Pulmonary artery endothelial cell (primary cell): ENCODE data around the gene HDDC2. TPM values are rescaled to one million over a fixed set of nuclear protein-coding genes. Genes with fewer than 3 reads are reported as not detected.

Source experiments
- DNase-seq: peaks from one replicate; pipeline ENCODE4 v3.0.0-alpha.2; 2011; ENCODE audit warnings: low read depth, low spot score
- total RNA-seq: library from RNA; depleted of rRNA; stranded (reverse); fragments of >200 nt; gene quantifications from 2 replicates; pipeline ENCODE4 v1.2.3, GENCODE V29; 2014

The HDDC2 gene, protein sequence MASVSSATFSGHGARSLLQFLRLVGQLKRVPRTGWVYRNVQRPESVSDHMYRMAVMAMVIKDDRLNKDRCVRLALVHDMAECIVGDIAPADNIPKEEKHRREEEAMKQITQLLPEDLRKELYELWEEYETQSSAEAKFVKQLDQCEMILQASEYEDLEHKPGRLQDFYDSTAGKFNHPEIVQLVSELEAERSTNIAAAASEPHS
- 29.9 and 30.1 TPM in 2 replicates for total RNA-seq

DNA sequence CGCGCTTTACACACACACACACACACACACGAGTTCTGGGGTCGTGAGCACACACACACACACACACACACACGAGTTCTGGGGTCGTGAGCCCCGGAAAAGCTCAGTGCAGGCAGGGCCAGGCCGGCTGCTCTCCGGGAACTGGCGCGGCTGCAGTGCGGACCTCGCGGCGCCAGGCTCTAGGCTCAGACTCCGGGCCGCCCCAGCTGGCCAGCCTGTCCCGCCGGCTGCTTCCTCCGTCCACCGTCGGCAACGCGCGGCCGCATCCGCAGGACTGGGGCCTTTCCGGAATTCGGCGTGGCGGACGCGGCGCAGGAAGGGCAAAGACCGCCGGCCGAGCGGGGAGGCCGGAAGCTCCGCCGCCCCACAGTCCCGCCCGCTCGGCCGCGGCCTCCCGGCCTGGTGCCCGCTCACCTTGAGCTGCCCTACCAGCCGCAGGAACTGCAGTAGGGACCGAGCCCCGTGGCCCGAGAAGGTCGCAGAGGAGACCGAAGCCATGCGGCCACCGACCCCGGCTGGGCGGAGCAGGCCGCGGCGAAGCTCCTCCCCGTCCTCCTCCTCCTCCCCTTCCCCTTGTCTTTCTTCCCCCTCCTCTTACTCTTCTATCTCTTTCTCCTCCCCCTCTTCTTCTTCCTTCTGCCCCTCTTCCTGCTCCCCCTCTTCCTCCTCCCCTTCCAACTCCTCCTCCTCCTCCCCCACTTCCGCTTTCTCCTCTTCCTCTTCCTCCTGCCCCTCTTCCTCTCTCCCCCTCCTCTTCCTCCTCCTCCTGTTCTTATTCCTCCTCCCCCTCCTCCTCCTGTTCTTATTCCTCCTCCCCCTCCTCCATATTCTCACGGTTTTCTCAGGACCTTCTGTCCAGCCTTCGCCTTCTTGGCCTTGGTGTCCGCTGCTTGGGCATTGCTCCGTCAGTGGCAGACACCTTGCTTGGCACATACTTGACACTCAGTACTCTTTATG, at the start of gene HDDC2:
Gene HDDC2 (minus strand): TSS at position 533 of the 957 bp plus-strand sequence. CDS start 35 bp downstream, at position 498.
- peak; percentile 51 for DNase-seq

DNA sequence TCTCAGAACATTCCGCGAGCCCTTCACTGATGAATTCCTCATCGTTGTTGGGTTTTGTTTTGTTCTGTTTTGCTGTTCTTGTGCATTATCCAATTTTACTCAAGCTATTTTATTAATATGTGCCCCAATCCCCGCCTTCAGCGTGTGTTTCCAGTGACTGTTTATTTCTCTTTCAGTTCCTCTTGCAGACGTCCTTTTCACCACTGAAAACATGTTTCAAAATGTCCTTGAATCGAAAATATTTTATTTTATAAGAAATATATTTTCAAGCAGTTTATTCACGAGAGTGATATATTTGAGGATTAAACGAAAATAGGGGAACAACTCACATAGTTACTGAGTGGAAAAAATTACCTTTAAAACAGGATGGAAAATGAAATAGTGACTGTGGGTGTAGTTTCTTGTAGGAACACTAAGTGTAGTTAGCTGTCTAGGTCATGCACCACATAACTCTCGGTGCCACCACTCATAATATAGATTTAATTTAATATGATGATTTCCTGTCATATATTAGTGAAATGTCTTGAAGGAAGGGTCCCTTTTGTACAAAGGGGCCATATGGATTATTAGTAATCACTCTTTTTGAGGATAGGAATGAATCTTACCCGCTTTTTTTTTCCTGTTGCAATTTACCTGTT, 45.3 kb upstream of the HDDC2 start:
- DNase-seq, result no peak

- no peak for DNase-seq
Observed at GRCh38 chr6:125346201-125346925, 44.6 kb upstream of the HDDC2 start.

GRCh38 chr6:125341460-125341859, 39.7 kb upstream of the HDDC2 start:
- DNase-seq, result no peak

GRCh38 chr6:125340991-125341390, 39.2 kb upstream of the HDDC2 start:
- no peak for DNase-seq

GRCh38 chr6:125340175-125340835, 38.5 kb upstream of the HDDC2 start:
- no peak for DNase-seq

GRCh38 chr6:125339653-125340052, 37.9 kb upstream of the HDDC2 start:
- DNase-seq, result no peak

DNA sequence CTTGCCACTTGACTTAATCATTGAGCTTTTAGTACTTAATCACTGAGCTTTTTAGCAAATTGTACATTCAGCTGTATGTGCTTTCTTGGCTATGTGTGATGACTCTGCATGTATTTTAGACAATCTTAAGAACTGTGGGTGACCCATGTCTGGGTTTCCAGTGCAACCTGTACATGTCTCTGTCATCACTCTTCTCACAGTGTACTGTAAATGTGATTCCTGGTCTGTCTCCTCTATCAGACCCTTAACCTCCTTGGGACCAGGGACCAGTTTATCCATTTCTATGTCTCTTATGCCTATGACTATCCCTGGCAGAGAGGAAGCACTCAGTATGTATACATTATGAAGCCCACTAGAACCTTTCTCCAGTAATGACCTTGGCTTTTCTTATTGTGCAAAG, 36.6 kb upstream of the HDDC2 start:
- DNase-seq, result no peak

DNA sequence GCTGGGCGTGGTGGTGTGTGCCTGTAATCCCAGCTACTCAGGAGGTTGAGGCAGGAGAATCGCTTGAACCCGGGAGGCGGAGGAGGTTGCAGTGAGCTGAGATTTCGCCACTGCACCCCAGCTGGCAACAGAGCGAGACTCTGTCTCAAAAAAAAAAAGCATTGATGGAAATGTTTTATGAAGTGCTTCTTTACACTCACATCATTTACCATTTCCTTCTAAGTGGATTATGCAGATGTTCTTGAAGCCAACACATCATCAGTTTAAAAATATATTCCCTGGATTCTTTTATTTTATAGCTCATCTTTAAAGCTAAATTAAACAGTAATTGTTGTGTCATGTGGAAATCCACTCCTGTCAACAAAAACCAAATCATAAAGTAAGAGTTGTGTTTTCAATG, 35.9 kb upstream of the HDDC2 start:
- no peak for DNase-seq

DNA sequence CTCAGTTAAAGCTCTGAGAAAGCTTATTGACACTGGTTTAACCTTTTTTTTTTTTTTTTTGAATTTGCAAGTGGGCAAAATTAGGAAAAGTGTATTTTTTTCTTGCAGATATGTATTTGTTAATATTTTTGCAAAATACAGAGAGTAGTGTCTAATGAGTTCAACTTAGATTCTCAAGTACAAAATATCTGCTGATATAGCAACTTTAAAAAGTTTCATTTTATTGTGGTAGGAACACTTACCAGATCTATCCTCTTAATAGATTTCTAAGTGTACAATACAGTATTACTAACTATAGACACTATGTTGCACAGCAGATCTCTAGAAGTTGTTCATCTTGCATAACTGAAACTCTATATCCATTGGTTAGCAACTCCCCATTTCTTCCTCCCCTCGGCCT, 30.9 kb upstream of the HDDC2 start:
- DNase-seq, result no peak

- DNase-seq, result no peak
Observed at GRCh38 chr6:125325586-125325985, 23.8 kb upstream of the HDDC2 start.

GRCh38 chr6:125323376-125323775, 21.6 kb upstream of the HDDC2 start:
- DNase-seq, result no peak

DNA sequence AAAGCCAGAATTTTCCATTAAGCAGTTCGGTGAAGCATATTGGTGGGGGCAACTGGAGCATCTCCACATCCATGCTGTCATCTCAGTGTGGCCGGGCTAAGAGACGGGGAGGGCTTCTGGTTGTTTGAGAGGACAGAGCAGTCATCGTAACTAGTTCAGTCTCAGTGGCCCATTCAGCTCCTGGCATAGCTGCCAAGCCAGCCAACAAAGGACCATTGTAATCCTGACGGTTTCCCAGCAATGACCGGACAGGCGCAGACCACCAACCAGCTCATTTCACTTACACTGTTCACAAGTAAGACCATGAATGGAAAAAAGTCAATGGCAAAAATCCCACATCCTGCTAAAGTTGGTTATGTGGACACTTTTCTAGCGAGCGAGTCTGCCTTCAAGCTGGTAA, 14.9 kb upstream of the HDDC2 start:
- no peak for DNase-seq

GRCh38 chr6:125315548-125315947, 13.8 kb upstream of the HDDC2 start:
- DNase-seq, result no peak

DNA sequence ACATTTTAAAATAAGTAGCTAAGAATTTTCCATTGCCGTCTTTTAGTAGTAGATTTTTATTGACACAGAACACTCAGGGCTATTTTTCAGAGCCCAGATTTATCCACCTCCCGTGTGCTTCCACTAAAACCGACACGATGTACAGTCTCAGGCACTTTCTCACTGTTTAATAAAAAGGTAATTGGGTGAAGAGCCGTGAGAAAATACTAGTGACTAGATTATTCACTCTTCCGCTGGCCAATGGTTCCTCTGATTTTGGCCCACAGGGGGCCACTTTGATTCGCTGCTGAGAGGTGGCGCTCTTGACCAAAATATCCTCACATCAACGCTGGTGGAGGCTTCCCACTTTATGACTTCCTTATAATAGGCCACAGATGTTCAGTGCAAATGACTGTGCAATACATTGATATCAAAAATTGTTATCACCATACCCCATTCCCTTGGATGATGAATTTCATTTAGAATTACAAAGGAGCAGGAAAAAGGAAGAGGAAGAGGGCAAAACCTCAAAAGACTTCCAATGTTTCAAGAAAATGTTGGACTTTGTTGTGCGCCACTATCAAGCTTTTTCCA, 12.3 kb upstream of the HDDC2 start:
- DNase-seq, result no peak

GRCh38 chr6:125312950-125313349, 11.2 kb upstream of the HDDC2 start:
- no peak for DNase-seq

- DNase-seq, result no peak
Observed at GRCh38 chr6:125312478-125312877, 10.7 kb upstream of the HDDC2 start.

- peak; percentile 41 for DNase-seq
Observed at GRCh38 chr6:125310994-125311649, 9.4 kb upstream of the HDDC2 start.

DNA sequence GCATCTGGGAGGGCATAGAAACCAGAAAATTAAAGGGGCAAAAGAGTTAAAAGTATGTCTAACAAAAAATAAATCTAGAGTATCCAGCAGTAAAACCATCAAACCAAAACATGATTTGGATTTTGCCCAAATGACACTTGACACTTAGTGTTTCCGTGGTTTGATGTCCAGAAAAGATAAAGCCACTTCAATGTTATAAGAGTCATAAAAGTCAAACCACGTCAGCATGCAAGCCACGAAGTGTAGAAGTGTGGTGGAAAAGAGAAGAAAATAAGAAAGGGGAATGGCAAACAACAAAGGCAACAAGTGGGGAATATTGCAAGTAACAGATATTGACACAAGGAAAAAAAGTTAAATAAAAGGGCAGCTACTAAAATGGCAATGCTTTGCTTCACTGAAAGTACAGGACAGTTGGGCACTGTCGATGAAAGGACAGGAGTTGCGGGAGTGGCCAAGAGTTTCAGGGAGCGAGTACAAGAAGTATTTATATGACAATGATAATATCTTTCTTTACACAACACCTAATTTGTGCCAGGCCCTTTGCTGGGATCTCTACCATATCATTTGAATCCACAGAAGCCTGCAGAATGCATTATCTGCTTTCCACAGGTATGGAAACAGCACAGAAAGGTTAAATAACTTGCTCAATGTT, 6.3 kb upstream of the HDDC2 start:
- no peak for DNase-seq
